NCI-H446 treated with DMSO at 0.1 percent for 48 hours (cell line): ENCODE data around the gene MSI2.

ENCODE experiments used
- DNase-seq: peaks from one replicate; lab custom pipeline; 2025; lab: John Stamatoyannopoulos, UW

The MSI2 gene

GRCh38 chr17:57600074-57600473 is 343.8 kb downstream of the MSI2 start:
- DNase-seq, result no peak

- DNase-seq, result no peak
These were observed 344.9 kb downstream of the MSI2 start for GRCh38 chr17:57601143-57601735.

GRCh38 chr17:57602896-57603295 is 346.6 kb downstream of the MSI2 start:
- no peak for DNase-seq

- no peak for DNase-seq
These were observed 347.2 kb downstream of the MSI2 start for GRCh38 chr17:57603546-57603945.

GRCh38 chr17:57603978-57604377 is 347.7 kb downstream of the MSI2 start:
- no peak for DNase-seq

- DNase-seq, result peak; percentile 11
These were observed 348.7 kb downstream of the MSI2 start for GRCh38 chr17:57604771-57605674.

- DNase-seq, result peak; percentile 20
These were observed 349.4 kb downstream of the MSI2 start for GRCh38 chr17:57605675-57606105.

GRCh38 chr17:57606111-57606875 is 350.0 kb downstream of the MSI2 start:
- no peak for DNase-seq

GRCh38 chr17:57607553-57608120 is 351.3 kb downstream of the MSI2 start:
- DNase-seq, result no peak

GRCh38 chr17:57608369-57609124 is 352.2 kb downstream of the MSI2 start:
- no peak for DNase-seq

GRCh38 chr17:57609125-57609877 is 353.0 kb downstream of the MSI2 start:
- DNase-seq, result no peak

GRCh38 chr17:57609878-57610270 is 353.6 kb downstream of the MSI2 start:
- DNase-seq, result no peak

GRCh38 chr17:57612202-57613071 is 356.1 kb downstream of the MSI2 start:
- DNase-seq, result no peak

GRCh38 chr17:57614742-57615141 is 358.4 kb downstream of the MSI2 start:
- DNase-seq, result no peak

- DNase-seq, result no peak
These were observed 359.8 kb downstream of the MSI2 start for GRCh38 chr17:57615836-57616757.

- no peak for DNase-seq
These were observed 360.9 kb downstream of the MSI2 start for GRCh38 chr17:57617218-57617617.

GRCh38 chr17:57619061-57619937 is 363.0 kb downstream of the MSI2 start:
- no peak for DNase-seq

GRCh38 chr17:57620576-57620975 is 364.3 kb downstream of the MSI2 start:
- DNase-seq, result no peak
